Colonic mucosa (tissue), 4 donors: ENCODE results near the gene AMBRA1. TPM values are rescaled to one million over a fixed set of nuclear protein-coding genes. Genes with fewer than 3 reads are reported as not detected.

Source experiments
- DNase-seq: peaks from one replicate; pipeline ENCODE4 v3.0.0-alpha.2; 2020
- H3K27ac ChIP-seq: fragments of 200-600 bp; one replicate; pipeline ENCODE4 v1.8.0; 2021
- H3K27me3 ChIP-seq: fragments of 200-600 bp; one replicate; pipeline ENCODE4 v1.8.0; 2021
- H3K36me3 ChIP-seq: fragments of 200-600 bp; one replicate; pipeline ENCODE4 v1.8.0; 2021
- H3K4me1 ChIP-seq: fragments of 200-600 bp; one replicate; pipeline ENCODE4 v1.8.0; 2021; ENCODE audit warnings: mild to moderate bottlenecking
- H3K4me3 ChIP-seq: fragments of 200-600 bp; one replicate; pipeline ENCODE4 v1.8.0; 2021
- H3K9ac ChIP-seq, 2 donors: one replicate each; pipeline ENCODE4 v1.7.0; 2013; ENCODE audit warnings: control low read depth in 2 of 2, low read depth in 2 of 2, low read length in 2 of 2
- H3K9me3 ChIP-seq: fragments of 200-600 bp; one replicate; pipeline ENCODE4 v1.8.0; 2021
- CTCF ChIP-seq: fragments of 200-600 bp; IDR thresholded peaks from one replicate; pipeline ENCODE4 v1.8.0; 2022; ENCODE audit warnings: antibody characterized with exemption, mild to moderate bottlenecking
- intact Hi-C: fragments of 100-400 bp; cut with DNase I; formaldehyde crosslinking; loops from one replicate; pipeline ENCODE4 v1.14.1; 2022
- total RNA-seq, 2 donors: library from RNA; stranded (reverse); fragmentation: NEBNext Ultra II Directional in 1 of 2; extraction: Animal tissue kit (Norgen Biotek cat#: 25700) in 1 of 2; gene quantifications; one replicate each; pipeline ENCODE4 v1.2.1, GENCODE V29; 2021
- donor health status: healthy.
- donor health status: DM: no; HTN: no; CAD: no.
- donor health status: DM: no; HTN: no; CAD: no.

The AMBRA1 gene
- total RNA-seq, 2 donors from 2014 or later, result 32.7 to 33.8 TPM

- Histone ChIP-seq H3K9me3 (no peaks in the 10 kb centered on the region), H3K4me1 (no peaks in the 10 kb centered on the region), H3K36me3 (peaks cover 4% of the 10 kb centered on the region), H3K27me3 (no peaks in the 10 kb centered on the region), H3K27ac (no peak overlapping the region), H3K9ac (no peak overlapping the region), H3K4me3 (no peak overlapping the region)
- intact Hi-C loops, result no loop called here
- no peak for TF ChIP-seq CTCF
- no peak for DNase-seq
Measured at GRCh38 chr11:46421257-46421880, 172.5 kb downstream of the AMBRA1 start.

- Histone ChIP-seq H3K36me3 (peaks cover 4% of the 10 kb centered on the region), H3K27ac (no peak overlapping the region), H3K9me3 (no peaks in the 10 kb centered on the region), H3K4me3 (no peak overlapping the region), H3K27me3 (no peaks in the 10 kb centered on the region), H3K4me1 (no peaks in the 10 kb centered on the region), H3K9ac (no peak overlapping the region)
- TF ChIP-seq CTCF, result no peak
- no peak for DNase-seq
- intact Hi-C loops, result no loop called here
Measured at GRCh38 chr11:46420513-46420912, 173.3 kb downstream of the AMBRA1 start.

- no peaks in the 10 kb centered on the region for H3K4me1 ChIP-seq
- no peaks in the 10 kb centered on the region for H3K27me3 ChIP-seq
- H3K36me3 ChIP-seq, result peaks cover 4% of the 10 kb centered on the region
- no peak for TF ChIP-seq CTCF
- no peak overlapping the region for H3K9ac ChIP-seq
- intact Hi-C loops, result no loop called here
- no peak overlapping the region for H3K27ac ChIP-seq
- no peak for DNase-seq
- no peaks in the 10 kb centered on the region for H3K9me3 ChIP-seq
- H3K4me3 ChIP-seq, result no peak overlapping the region
Measured at GRCh38 chr11:46418751-46419150, 175.1 kb downstream of the AMBRA1 start.

GRCh38 chr11:46417711-46418110 lies 176.1 kb downstream of the AMBRA1 start:
- DNase-seq, result no peak
- Histone ChIP-seq H3K4me1 (no peaks in the 10 kb centered on the region), H3K36me3 (peaks cover 4% of the 10 kb centered on the region), H3K27me3 (no peaks in the 10 kb centered on the region), H3K9ac (no peak overlapping the region), H3K4me3 (no peak overlapping the region), H3K9me3 (no peaks in the 10 kb centered on the region), H3K27ac (no peak overlapping the region)
- intact Hi-C loops, result no loop called here
- TF ChIP-seq CTCF, result no peak

- TF ChIP-seq CTCF, result no peak
- intact Hi-C loops, result no loop called here
- Histone ChIP-seq H3K9me3 (no peaks in the 10 kb centered on the region), H3K27me3 (no peaks in the 10 kb centered on the region), H3K9ac (no peak overlapping the region), H3K4me3 (no peak overlapping the region), H3K27ac (no peak overlapping the region), H3K36me3 (peaks cover 4% of the 10 kb centered on the region), H3K4me1 (no peaks in the 10 kb centered on the region)
- DNase-seq, result no peak
Measured at GRCh38 chr11:46414879-46415278, 178.9 kb downstream of the AMBRA1 start.
